SK-N-SH (cell line): Measurements from ENCODE around the gene DCAF5. TPM values are rescaled to one million over a fixed set of nuclear protein-coding genes. Genes with fewer than 3 reads are reported as not detected.

Experiments used
- CTCF ChIA-PET: fragments of 300-600, 350-600 bp; formaldehyde crosslinking; extraction: SDS; loops from one replicate; lab custom pipeline; 2021; lab: Yijun Ruan, JAX
- POLR2A ChIA-PET: fragments of 350-600 bp; sonication (Branson Sonifier 250); formaldehyde crosslinking; extraction: SDS; loops from one replicate; lab custom pipeline; 2020; ENCODE audit warnings: antibody characterized with exemption, inconsistent platforms; lab: Yijun Ruan, JAX
- DNase-seq: peaks from one replicate; pipeline ENCODE4 v3.0.0; 2012
- H2AFZ ChIP-seq: fragments of 200-600 bp; sonication (generic); 2 replicates; pipeline ENCODE4 v1.8.1; 2016; ENCODE audit warnings: antibody characterized with exemption, mild to moderate bottlenecking, low read depth
- H3F3A ChIP-seq: fragments of 200-600 bp; sonication (generic); replicated peaks from 2 replicates; pipeline ENCODE3; 2016; ENCODE audit warnings: antibody characterized with exemption, mild to moderate bottlenecking; ENCODE audit not compliant: insufficient read depth
- H3K27ac ChIP-seq, 2 experiments: fragments of 200-500 bp in 1 of 2; fragments of 200-600 bp in 1 of 2; sonication (Bioruptor generic) in 1 of 2; sonication (generic), shearing (Covaris generic) in 1 of 2; 2 replicates each; pipeline versions ENCODE4 v1.5.1 to v1.6.1; 2014 to 2016; ENCODE audit warnings: low read depth in 2 of 2, inconsistent platforms in 1 of 2, low read length in 1 of 2, mild to moderate bottlenecking in 1 of 2, mixed read lengths in 1 of 2
- H3K27me3 ChIP-seq: fragments of 200-600 bp; sonication (generic), shearing (Covaris generic); 2 replicates; pipeline ENCODE4 v1.6.1; 2016; ENCODE audit warnings: mixed run types; ENCODE audit not compliant: insufficient read depth
- H3K36me3 ChIP-seq, 2 experiments: fragments of 200-500 bp in 1 of 2; fragments of 200-600 bp in 1 of 2; sonication (Bioruptor generic) in 1 of 2; sonication (generic) in 1 of 2; replicated peaks in 1 of 2; 2 replicates each; pipeline versions ENCODE3 to v1.5.1; 2014 to 2016; ENCODE audit warnings: low read length in 1 of 2, mild to moderate bottlenecking in 1 of 2; ENCODE audit not compliant: insufficient read depth in 2 of 2, control insufficient read depth in 1 of 2
- H3K4me1 ChIP-seq, 2 experiments: fragments of 200-500 bp in 1 of 2; fragments of 200-600 bp in 1 of 2; sonication (Bioruptor generic) in 1 of 2; sonication (generic), shearing (Covaris generic) in 1 of 2; 2 replicates each; pipeline versions ENCODE4 v1.5.1 to v1.6.1; 2014 to 2016; ENCODE audit warnings: low read depth in 1 of 2, low read length in 1 of 2, mixed run types in 1 of 2; ENCODE audit not compliant: insufficient read depth in 2 of 2, control insufficient read depth in 1 of 2
- H3K4me2 ChIP-seq: fragments of 200-600 bp; sonication (generic), shearing (Covaris generic); 2 replicates; pipeline ENCODE4 v1.6.1; 2017; ENCODE audit warnings: mixed run types
- H3K4me3 ChIP-seq, 2 experiments: fragments of 200-500 bp in 1 of 2; fragments of 200-600 bp in 1 of 2; sonication (Bioruptor generic) in 1 of 2; sonication (generic), shearing (Covaris generic) in 1 of 2; 2 replicates each; pipeline versions ENCODE4 v1.5.1 to v1.8.1; 2014 to 2016; ENCODE audit warnings: low read depth in 2 of 2, inconsistent platforms in 1 of 2, low read length in 1 of 2, mild to moderate bottlenecking in 1 of 2, mixed read lengths in 1 of 2, moderate library complexity in 1 of 2
- H3K79me2 ChIP-seq: fragments of 200-600 bp; sonication (generic); 2 replicates; pipeline ENCODE4 v1.8.1; 2017; ENCODE audit warnings: mild to moderate bottlenecking; ENCODE audit not compliant: insufficient read depth
- H3K9ac ChIP-seq: fragments of 200-600 bp; sonication (generic); 2 replicates; pipeline ENCODE4 v1.6.1; 2017; ENCODE audit warnings: mixed run types
- H3K9me2 ChIP-seq: fragments of 200-600 bp; sonication (generic); 2 replicates; pipeline ENCODE4 v1.6.1; 2017; ENCODE audit warnings: mixed run types
- H3K9me3 ChIP-seq: fragments of 200-600 bp; sonication (generic); 2 replicates; pipeline ENCODE4 v1.6.1; 2017; ENCODE audit warnings: mixed run types, mild to moderate bottlenecking, moderate library complexity
- H4K20me1 ChIP-seq: fragments of 200-600 bp; sonication (generic); 2 replicates; pipeline ENCODE4 v1.6.1; 2017; ENCODE audit warnings: mild to moderate bottlenecking, mixed run types; ENCODE audit not compliant: insufficient read depth
- CHD2 ChIP-seq: fragments of 150-350 bp; IDR thresholded peaks from 2 replicates; pipeline ENCODE4 v1.6.1; 2018; ENCODE audit warnings: low read length; ENCODE audit not compliant: partially characterized antibody
- CTCF ChIP-seq: fragments of 200-600 bp; sonication (generic); IDR thresholded peaks from 2 replicates; pipeline ENCODE4 v1.6.1; 2017; ENCODE audit warnings: antibody characterized with exemption, mild to moderate bottlenecking, moderate library complexity
- EZH2phosphoT487 ChIP-seq: fragments of 200-600 bp; sonication (generic); IDR thresholded peaks from 2 replicates; pipeline ENCODE4 v1.6.1; 2017; ENCODE audit warnings: low read depth, mixed run types, mild to moderate bottlenecking, antibody characterized with exemption, moderate library complexity, borderline replicate concordance
- FOXM1 ChIP-seq: IDR thresholded peaks from 2 replicates; pipeline ENCODE4 v1.4.0; 2012; ENCODE audit warnings: low read depth, mild to moderate bottlenecking
- GABPA ChIP-seq: IDR thresholded peaks from 2 replicates; pipeline ENCODE4 v1.4.0; 2012; ENCODE audit warnings: low read depth, mild to moderate bottlenecking
- GATA2 ChIP-seq: sonication (generic); formaldehyde crosslinking; IDR thresholded peaks from 2 replicates; pipeline ENCODE4 v1.5.0; 2020; ENCODE audit warnings: mild to moderate bottlenecking, missing genetic modification reagents
- MXI1 ChIP-seq: IDR thresholded peaks from 2 replicates; pipeline ENCODE4 v1.6.1; 2012; ENCODE audit warnings: mild to moderate bottlenecking, low read depth, low read length, improper control_type of control experiment
- NFIC ChIP-seq: IDR thresholded peaks from 2 replicates; pipeline ENCODE4 v1.4.0; 2012; ENCODE audit warnings: borderline replicate concordance
- PBX3 ChIP-seq: IDR thresholded peaks from 2 replicates; pipeline ENCODE4; 2012
- REST ChIP-seq: IDR thresholded peaks from 2 replicates; pipeline ENCODE4 v1.6.1; 2012; ENCODE audit warnings: mild to moderate bottlenecking, low read depth, low read length, moderate library complexity
- RXRA ChIP-seq: IDR thresholded peaks from 2 replicates; pipeline ENCODE4 v1.4.0; 2012; ENCODE audit warnings: low read depth, mild to moderate bottlenecking, borderline replicate concordance
- SIN3A ChIP-seq: IDR thresholded peaks from 2 replicates; pipeline ENCODE4 v1.6.1; 2012; ENCODE audit warnings: low read depth, mild to moderate bottlenecking, low read length, moderate library complexity, borderline replicate concordance
- SMC3 ChIP-seq: IDR thresholded peaks from 2 replicates; pipeline ENCODE4 v1.6.1; 2012; ENCODE audit warnings: low read depth, low read length, improper control_type of control experiment
- TAF1 ChIP-seq: IDR thresholded peaks from 2 replicates; pipeline ENCODE4 v1.6.1; 2012; ENCODE audit warnings: low read depth, mild to moderate bottlenecking, low read length, moderate library complexity, borderline replicate concordance
- TCF12 ChIP-seq: IDR thresholded peaks from 2 replicates; pipeline ENCODE4 v1.4.0; 2012
- TEAD4 ChIP-seq: IDR thresholded peaks from 2 replicates; pipeline ENCODE4 v1.4.0; 2012; ENCODE audit warnings: mild to moderate bottlenecking, borderline replicate concordance; ENCODE audit not compliant: insufficient read depth
- USF1 ChIP-seq: IDR thresholded peaks from 2 replicates; pipeline ENCODE4 v1.4.0; 2012; ENCODE audit warnings: low read depth, borderline replicate concordance
- USF2 ChIP-seq: fragments of 150-350 bp; IDR thresholded peaks from 2 replicates; pipeline ENCODE4 v1.6.1; 2017; ENCODE audit warnings: antibody characterized with exemption, low read length, low read depth, borderline replicate concordance
- WGBS: methylation state at CpG from one replicate; pipeline ENCODE4 v1.1.6; 2017; ENCODE audit warnings: low lambda C conversion rate; 5-methylcytosine and 5-hydroxymethylcytosine counted together
- polyA plus RNA-seq, 3 experiments: library from polyadenylated mRNA; depleted of rRNA; stranded (reverse); fragments of >200 nt; gene quantifications; 2 replicates each; pipeline ENCODE4 v1.2.3, GENCODE V29; 2012

Gene DCAF5
- polyA plus RNA-seq, 1 of the 3 experiments (the other 2 are of a cell fraction): 26.7 TPM

GRCh38 chr14:69087061-69087461, 65.9 kb downstream of the DCAF5 start:
- peaks cover 18 to 64% of the 10 kb centered on the region in 2 experiments for H3K36me3 ChIP-seq
- no peak for DNase-seq
- H3F3A ChIP-seq: peaks cover 9% of the 10 kb centered on the region
- no peak overlapping the region for H3K4me2 ChIP-seq
- no peak for TF ChIP-seq TEAD4
- no peak for TF ChIP-seq USF1
- TF ChIP-seq CHD2: no peak
- no peak for TF ChIP-seq MXI1
- TF ChIP-seq GABPA: no peak
- no peak for TF ChIP-seq GATA2 (CRISPR knock-in tag)
- no peak for TF ChIP-seq NFIC
- H3K9ac ChIP-seq: no peak overlapping the region
- no peak overlapping the region for H2AFZ ChIP-seq
- ChIA-PET POLR2A (no interaction called here), CTCF (interaction anchor here (1.5 to 1.8 kb wide), 2 partner anchors 31 to 160 kb away, joined by 4 to 5 read pairs; no protein-coding TSS in a partner anchor)
- WGBS: 90% methylated on average over 3 of the region's 3 CpGs
- H3K4me1 ChIP-seq: peaks cover 10 to 11% of the 10 kb centered on the region in 2 experiments; a peak in 2 of 4 replicates
- H3K9me3 ChIP-seq: no peaks in the 10 kb centered on the region
- H3K27me3 ChIP-seq: no peaks in the 10 kb centered on the region
- peak overlapping the region in 1 of 2 experiments; percentile 90; a peak in 1 of 4 replicates for H3K27ac ChIP-seq
- H3K4me3 ChIP-seq: no peak overlapping the region
- H3K79me2 ChIP-seq: peaks cover 6% of the 10 kb centered on the region
- H3K9me2 ChIP-seq: no peaks in the 10 kb centered on the region
- H4K20me1 ChIP-seq: no peaks in the 10 kb centered on the region

GRCh38 chr14:69086537-69086936, 66.4 kb downstream of the DCAF5 start:
- Histone ChIP-seq H3F3A (peaks cover 9% of the 10 kb centered on the region), H3K79me2 (peaks cover 6% of the 10 kb centered on the region; the same call in 1 of the 2 replicates), H3K27me3 (no peaks in the 10 kb centered on the region), H4K20me1 (no peaks in the 10 kb centered on the region), H3K9ac (no peak overlapping the region), H3K9me3 (no peaks in the 10 kb centered on the region), H3K36me3 (peaks cover 18 to 61% of the 10 kb centered on the region in 2 experiments), H3K4me1 (peaks cover 10 to 11% of the 10 kb centered on the region in 2 experiments; a peak in 2 of 4 replicates), H3K9me2 (no peaks in the 10 kb centered on the region), H3K27ac (no peak overlapping the region), H3K4me3 (no peak overlapping the region), H3K4me2 (no peak overlapping the region), H2AFZ (no peak overlapping the region)
- POLR2A ChIA-PET: no interaction called here
- 97% methylated on average over 3 of the region's 3 CpGs for WGBS
- TF ChIP-seq RXRA (no peak), SMC3 (no peak), FOXM1 (no peak), TCF12 (no peak), USF2 (no peak), REST (no peak), SIN3A (no peak), PBX3 (no peak), TEAD4 (no peak), EZH2phosphoT487 (no peak), TAF1 (no peak), CTCF (no peak)
- CTCF ChIA-PET: interaction anchor here (0.8 to 1.8 kb wide), 2 partner anchors 21 to 30 kb away, joined by 3 to 4 read pairs; no protein-coding TSS in a partner anchor
- DNase-seq: no peak
